Muscle of back (tissue), 13 donors: ENCODE data around the gene PTPRU. TPM values are rescaled to one million over a fixed set of nuclear protein-coding genes. Genes with fewer than 3 reads are reported as not detected.

ENCODE experiments used
- DNase-seq, 3 donors: peaks; one replicate each; pipeline versions ENCODE4 v3.0.0 to v3.0.0-alpha.2; 2013
- long read RNA-seq, 9 donors: transcript quantifications; one replicate each; lab custom pipeline, GENCODE V29; 2026
- polyA plus RNA-seq, 10 donors: library from polyadenylated mRNA; unstranded; fragments of 120-200 nt; gene quantifications; one replicate each; pipeline ENCODE4 v1.2.1, GENCODE V29; 2013; ENCODE audit not compliant: insufficient read length in 10 of 10

Gene PTPRU
- polyA plus RNA-seq = 10 to 100 TPM in 9 of 10 donors, 1 to 10 TPM in 1; 8.9 to 15.9 (median 13.2) TPM
- long read RNA-seq, donor 1 = 0 reads
- long read RNA-seq, donor 2 = 0 reads
- long read RNA-seq, donor 3 = 0 reads
- long read RNA-seq, donor 4 = 0 reads
- long read RNA-seq, donor 5, partial matches to known transcripts = 0 of 1 reads
- long read RNA-seq, donor 5, other reads (novel, unspliced or antisense) = 0 of 1 reads
- long read RNA-seq, donor 6, full-length matches to known transcripts = 1 of 1 reads
- long read RNA-seq, donor 6, partial matches to known transcripts = 0 of 1 reads
- long read RNA-seq, donor 6, other reads (novel, unspliced or antisense) = 0 of 1 reads
- long read RNA-seq, donor 7 = 0 reads
- long read RNA-seq, donor 8 = 0 reads
- long read RNA-seq, donor 9 = 0 reads

GRCh38 chr1:29235955-29236711, at the start of gene PTPRU:
TSS of gene PTPRU (plus strand) at chr1:29236522. CDS start at chr1:29236645, 123 bp downstream.
- peak; percentile 66 to 89 (median 84) for DNase-seq

DNA sequence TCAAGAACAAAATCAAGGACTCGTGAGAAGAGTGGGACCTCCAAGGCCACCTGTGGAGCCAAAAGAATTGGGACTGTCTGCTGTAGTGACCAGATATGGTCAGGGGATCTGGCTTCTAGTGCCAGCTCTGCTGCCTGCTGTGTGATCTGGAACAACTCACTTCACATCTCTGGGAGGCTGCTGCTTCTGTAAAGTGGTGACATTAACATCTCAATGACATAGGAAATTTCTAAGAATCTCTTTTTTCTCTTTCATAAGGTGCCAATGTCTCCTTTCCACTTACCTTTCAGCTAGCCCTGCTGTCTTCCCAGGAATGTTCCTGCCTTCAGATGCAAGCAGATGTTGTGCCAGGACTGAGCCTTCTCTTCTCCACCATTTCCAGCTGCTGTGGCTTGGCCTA, 49.6 kb upstream of the PTPRU start:
- no peak for DNase-seq

GRCh38 chr1:29190718-29191117, 45.6 kb upstream of the PTPRU start:
- DNase-seq = no peak

DNA sequence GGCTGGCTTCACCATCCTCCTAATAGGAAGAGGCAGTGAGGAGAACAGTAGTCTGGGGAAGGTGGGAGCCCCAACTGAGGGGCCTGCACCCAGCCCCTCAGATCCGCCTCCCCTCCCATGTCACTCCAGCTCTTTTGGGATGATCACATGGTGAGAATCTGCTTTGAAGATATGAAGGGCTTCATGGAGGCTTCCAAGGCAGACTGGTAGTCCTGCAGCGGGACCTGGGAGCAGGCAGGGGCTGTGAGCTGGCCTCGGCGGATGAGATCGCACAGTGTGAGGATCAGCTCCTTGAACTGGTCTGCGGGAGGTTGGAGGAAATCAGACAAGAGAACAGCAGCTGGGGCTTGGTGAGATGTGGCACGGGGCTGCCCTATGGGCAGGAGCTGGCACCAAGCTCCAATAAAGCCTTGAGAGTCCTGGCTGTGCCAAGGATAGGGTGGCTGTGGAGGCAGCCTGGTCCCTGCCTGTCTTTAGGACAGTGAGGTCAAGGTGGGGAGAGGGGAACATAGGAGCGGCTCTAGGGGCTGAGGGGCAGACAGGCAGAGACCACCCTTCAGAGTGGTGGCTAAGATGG, 42.4 kb upstream of the PTPRU start:
- no peak for DNase-seq

DNA sequence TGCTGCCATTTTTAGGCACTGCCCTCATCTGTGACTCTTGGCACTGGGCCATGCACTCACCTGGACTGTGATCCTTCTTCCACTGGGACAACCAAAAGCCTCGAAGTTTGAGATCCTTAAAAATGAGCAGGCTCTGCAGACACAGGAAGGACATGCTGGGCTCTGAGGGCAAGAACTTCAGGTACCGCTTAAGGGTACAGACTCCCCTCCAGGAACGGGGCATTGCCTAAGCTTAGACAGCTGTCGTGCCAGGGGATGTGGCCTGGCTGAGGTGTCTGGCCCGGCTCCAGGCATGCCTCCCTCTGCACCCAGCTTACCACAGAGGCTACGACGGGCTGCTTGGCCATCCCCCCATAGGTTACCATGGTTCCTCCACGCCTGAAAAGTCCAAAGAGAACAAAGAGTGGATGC, 40.4 kb upstream of the PTPRU start:
- DNase-seq = no peak

DNA sequence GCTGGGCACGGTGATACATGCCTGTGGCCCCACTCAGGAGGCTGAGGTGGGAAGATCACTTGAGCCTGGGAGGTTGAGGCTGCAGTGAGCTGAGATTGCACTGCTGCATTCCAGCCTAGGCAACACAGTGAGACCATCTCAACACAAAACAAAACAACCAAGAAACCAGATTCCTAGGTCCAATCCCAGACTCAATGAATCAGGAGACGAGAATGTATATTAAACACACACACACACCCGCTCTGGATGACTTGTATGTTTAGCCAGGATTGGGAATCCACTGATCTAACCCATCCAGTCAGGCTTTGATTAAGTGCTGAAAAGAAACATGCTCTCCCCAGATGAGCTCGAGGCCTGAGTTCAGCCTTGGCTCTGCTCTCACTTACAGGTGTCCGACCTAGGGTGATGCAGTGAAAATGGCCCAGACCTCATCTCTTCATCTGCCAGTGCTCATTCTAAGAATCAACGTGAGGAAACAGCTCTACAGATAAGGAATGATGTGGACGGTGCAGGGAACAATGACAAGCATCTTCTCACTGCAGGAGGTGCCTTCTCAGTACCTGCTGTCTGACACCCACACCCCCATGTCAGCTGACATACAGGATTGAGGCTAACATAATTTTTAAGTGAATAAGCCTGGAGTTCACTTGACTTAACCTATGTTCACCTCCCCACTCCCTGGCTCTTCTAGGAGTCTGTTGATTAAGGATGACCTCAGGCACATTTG, 39.3 kb upstream of the PTPRU start:
- peak in 1 of 3 donors; percentile 78 for DNase-seq

DNA sequence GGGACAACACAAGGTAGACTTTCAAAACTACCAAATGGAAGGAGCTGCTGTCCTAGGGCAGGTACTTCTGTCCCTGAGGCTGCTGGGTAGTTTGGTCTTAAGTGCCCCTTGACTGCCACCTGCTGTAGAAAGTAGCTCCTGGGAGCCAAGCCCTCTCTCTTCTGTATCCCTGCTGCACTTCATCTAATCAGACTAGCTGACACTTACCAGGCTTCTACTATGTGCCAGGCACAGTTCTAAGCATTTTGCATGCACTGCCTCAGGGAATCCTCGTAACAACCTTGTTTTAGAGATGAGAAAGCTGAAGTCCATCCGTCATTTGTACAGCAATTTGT, 38.8 kb upstream of the PTPRU start:
- DNase-seq = no peak

DNA sequence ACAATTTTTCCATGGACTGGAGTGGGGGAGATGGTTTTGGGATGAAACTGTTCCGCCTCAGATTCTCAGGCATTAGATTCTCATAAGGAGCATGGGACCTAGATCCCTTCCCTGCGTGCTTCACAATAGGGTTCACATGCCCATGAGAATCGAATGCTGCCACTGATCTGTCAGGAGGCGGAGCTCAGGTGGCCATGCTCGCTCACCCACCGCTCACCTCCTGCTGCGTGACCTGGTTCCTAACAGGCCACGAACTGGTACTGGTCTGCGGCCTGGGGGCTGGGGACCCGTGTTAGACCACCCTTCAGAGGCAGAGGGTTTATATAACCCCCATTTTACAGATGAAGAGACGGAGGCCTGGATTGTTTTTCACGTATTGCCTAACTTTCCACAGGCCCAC, 38.3 kb upstream of the PTPRU start:
- DNase-seq = no peak

GRCh38 chr1:29200906-29201594, 35.3 kb upstream of the PTPRU start:
- no peak for DNase-seq

GRCh38 chr1:29201595-29202051, 34.7 kb upstream of the PTPRU start:
- DNase-seq = no peak

- peak in 1 of 3 donors; percentile 61 for DNase-seq
Measured at GRCh38 chr1:29202053-29202452, 34.3 kb upstream of the PTPRU start.

DNA sequence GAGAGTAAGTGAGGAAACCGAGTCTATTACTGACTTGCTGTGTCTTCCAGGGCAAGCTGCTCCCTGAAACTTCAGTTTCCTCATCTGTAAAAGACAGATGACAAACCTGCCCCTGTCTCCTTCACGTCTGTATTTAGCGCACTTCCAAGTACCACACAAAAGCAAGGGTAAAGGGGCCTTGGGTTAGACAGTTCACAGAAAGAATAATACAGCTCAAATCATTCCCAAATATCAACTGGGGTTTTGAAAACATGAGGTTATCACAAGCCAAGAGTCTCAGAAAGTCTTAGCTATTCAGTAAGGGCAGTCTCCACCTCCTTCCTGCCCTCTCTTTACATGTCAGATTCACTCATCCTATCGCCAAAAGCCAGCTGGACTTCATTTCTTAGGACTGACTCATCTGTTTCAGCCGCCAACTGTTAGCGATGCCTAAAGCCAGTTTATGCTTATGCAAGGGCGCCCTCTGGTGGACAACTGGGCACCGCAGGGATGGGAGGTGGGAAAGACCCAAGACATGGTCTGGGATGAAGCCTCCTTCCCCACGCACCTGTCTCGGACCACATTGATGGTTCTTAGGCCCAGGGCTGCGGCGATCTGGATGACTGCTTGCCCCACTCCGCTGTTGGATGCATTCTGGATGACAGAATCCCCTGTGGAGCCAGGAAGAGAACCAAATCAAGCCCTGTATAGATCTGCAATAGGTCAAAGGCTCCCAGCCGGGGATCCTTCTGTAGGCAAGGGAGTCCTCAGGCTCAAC, 33.6 kb upstream of the PTPRU start:
- DNase-seq = peak; percentile 97

DNA sequence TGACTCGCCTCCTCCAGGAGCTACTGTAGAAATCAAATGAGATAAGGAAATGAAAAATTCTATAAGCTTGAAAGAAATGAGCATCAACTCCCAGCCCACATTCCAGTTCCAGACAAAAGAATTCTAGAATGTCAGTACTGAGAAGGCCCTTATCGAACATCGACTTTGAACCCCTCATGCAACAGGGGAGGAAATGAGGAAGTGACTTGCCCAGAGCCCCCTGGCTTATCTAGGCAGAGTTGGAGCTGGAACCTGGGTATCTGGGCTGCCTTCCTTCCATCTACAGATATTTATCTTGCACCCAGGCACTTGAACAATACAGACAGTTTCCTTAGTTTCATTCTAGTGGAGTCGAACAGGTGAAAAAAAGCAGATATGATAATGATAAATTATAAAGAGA, 27.9 kb upstream of the PTPRU start:
- no peak for DNase-seq

GRCh38 chr1:29209173-29209572, 27.1 kb upstream of the PTPRU start:
- no peak for DNase-seq

GRCh38 chr1:29210278-29211085, 25.8 kb upstream of the PTPRU start:
- DNase-seq = no peak

GRCh38 chr1:29211086-29212030, 25.0 kb upstream of the PTPRU start:
- no peak for DNase-seq

- no peak for DNase-seq
Measured at GRCh38 chr1:29213055-29213454, 23.3 kb upstream of the PTPRU start.

DNA sequence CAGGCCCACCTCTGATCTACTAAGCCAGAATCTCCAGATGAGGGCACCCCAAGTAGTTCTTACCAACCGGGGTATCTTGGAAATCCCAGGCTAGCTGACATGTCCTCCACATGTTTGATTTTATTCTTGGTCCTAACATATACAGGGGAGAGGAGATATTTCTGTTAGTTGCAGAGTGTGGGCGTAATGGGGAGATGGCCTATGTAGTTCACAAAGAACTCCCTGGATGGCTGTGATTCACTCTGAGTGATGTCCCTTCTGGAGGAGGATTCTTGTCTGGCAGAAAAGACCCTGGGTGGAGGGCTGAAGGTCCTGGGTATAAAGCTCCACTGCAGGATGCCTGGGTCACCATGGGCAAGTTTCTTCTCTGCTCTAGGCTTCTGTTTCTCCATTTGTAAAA, 18.7 kb upstream of the PTPRU start:
- no peak for DNase-seq

GRCh38 chr1:29218223-29218622, 18.1 kb upstream of the PTPRU start:
- DNase-seq = no peak
